Breast epithelium (tissue), 4 donors: ENCODE data around the gene JTB. TPM values are rescaled to one million over a fixed set of nuclear protein-coding genes. Genes with fewer than 3 reads are reported as not detected.
"Not testable (repeated sequence)": the region's sequence is repeated elsewhere in the genome, so short reads cannot be mapped to it uniquely, and the experiment has no call there.

Source experiments
- DNase-seq, 2 donors: peaks; one replicate each; pipeline ENCODE4 v3.0.0-alpha.2; 2019; ENCODE audit warnings: low spot score in 2 of 2
- H3K27ac ChIP-seq, 2 donors: fragments of 200-600 bp; sonication (generic) in 1 of 2; one replicate each; pipeline ENCODE4 v1.5.1; 2016 to 2019; ENCODE audit warnings: mild to moderate bottlenecking in 1 of 2
- H3K27me3 ChIP-seq, 2 donors: fragments of 200-600 bp; sonication (generic) in 1 of 2; one replicate each; pipeline versions ENCODE4 v1.5.1 to v1.6.0; 2017 to 2019; ENCODE audit warnings: control low read depth in 1 of 2, mild to moderate bottlenecking in 1 of 2
- H3K36me3 ChIP-seq: fragments of 200-600 bp; one replicate; pipeline ENCODE4 v1.5.1; 2019
- H3K4me1 ChIP-seq, 2 donors: fragments of 200-600 bp; sonication (generic); one replicate each; pipeline ENCODE4 v1.5.1; 2016 to 2019; ENCODE audit warnings: control low read depth in 1 of 2
- H3K4me3 ChIP-seq, 3 donors: fragments of 200-600 bp; sonication (generic); 1 replicate in 2 of 3; 2 replicates in 1 of 3; pipeline ENCODE4 v1.5.1; 2016 to 2019; ENCODE audit warnings: mild to moderate bottlenecking in 3 of 3, moderate library complexity in 2 of 3
- H3K9me3 ChIP-seq, 2 donors: fragments of 200-600 bp; sonication (generic) in 1 of 2; one replicate each; pipeline ENCODE4 v1.5.1; 2016 to 2019; ENCODE audit warnings: control low read depth in 1 of 2
- POLR2A ChIP-seq: fragments of 450-650 bp; IDR thresholded peaks from one replicate; pipeline ENCODE4 v1.6.1; 2016; ENCODE audit warnings: antibody characterized with exemption, mild to moderate bottlenecking, moderate library complexity
- POLR2AphosphoS5 ChIP-seq, 3 donors: sonication (generic); formaldehyde crosslinking; IDR thresholded peaks; one replicate each; pipeline ENCODE4 v1.6.1; 2017; ENCODE audit warnings: antibody characterized with exemption in 3 of 3
- intact Hi-C: fragments of 100-400 bp; cut with DNase I; formaldehyde crosslinking; loops from one replicate; pipeline ENCODE4 v1.15.1; 2023; ENCODE audit warnings: low total_unique reads
- total RNA-seq, 3 donors: library from RNA; depleted of rRNA; stranded (reverse); fragments of >200 nt; gene quantifications; one replicate each; pipeline ENCODE4 v1.1.0, GENCODE V29; 2016
- TF ChIP-seq, protein P1 (sequence below), 3 donors: fragments of 450-650 bp; IDR thresholded peaks; one replicate each; pipeline ENCODE4 v1.5.1; 2016 to 2017; ENCODE audit warnings: antibody characterized with exemption in 3 of 3, mild to moderate bottlenecking in 3 of 3, moderate library complexity in 3 of 3

JTB gene
- total RNA-seq, 3 donors from 2014 or later = 237 to 315 (median 268) TPM

DNA sequence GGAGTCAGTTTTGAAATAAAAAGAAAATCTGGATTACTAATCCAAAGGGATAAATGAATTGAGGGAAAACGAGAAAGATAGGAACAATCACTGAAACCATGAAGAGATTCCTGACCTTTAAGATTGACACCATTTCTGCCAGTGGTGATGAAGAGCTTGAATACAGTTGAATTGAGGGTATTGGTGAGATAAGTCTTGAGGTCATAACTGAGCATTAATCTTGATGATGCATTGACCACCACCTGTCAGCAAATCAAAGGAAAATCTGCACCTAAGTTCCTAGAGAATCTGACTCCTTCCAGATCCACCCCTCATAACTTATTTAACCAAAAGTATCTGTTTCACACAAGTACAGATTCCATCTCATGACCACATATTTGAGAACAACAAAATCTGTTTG is 34.7 kb upstream of the JTB start:
- DNase-seq = no peak
- Histone ChIP-seq H3K4me1 (no peaks in the 10 kb centered on the region), H3K36me3 (no peaks in the 10 kb centered on the region), H3K27me3 (no peaks in the 10 kb centered on the region), H3K9me3 (no peaks in the 10 kb centered on the region), H3K27ac (no peak overlapping the region), H3K4me3 (no peak overlapping the region)
- intact Hi-C loops = no loop called here
- TF ChIP-seq, protein P1, sequence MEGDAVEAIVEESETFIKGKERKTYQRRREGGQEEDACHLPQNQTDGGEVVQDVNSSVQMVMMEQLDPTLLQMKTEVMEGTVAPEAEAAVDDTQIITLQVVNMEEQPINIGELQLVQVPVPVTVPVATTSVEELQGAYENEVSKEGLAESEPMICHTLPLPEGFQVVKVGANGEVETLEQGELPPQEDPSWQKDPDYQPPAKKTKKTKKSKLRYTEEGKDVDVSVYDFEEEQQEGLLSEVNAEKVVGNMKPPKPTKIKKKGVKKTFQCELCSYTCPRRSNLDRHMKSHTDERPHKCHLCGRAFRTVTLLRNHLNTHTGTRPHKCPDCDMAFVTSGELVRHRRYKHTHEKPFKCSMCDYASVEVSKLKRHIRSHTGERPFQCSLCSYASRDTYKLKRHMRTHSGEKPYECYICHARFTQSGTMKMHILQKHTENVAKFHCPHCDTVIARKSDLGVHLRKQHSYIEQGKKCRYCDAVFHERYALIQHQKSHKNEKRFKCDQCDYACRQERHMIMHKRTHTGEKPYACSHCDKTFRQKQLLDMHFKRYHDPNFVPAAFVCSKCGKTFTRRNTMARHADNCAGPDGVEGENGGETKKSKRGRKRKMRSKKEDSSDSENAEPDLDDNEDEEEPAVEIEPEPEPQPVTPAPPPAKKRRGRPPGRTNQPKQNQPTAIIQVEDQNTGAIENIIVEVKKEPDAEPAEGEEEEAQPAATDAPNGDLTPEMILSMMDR (IDR thresholded peaks at IDR 0.05) = no peak
- TF ChIP-seq POLR2A = no peak
- no peak for TF ChIP-seq POLR2AphosphoS5 (IDR thresholded peaks at IDR 0.05)

DNA sequence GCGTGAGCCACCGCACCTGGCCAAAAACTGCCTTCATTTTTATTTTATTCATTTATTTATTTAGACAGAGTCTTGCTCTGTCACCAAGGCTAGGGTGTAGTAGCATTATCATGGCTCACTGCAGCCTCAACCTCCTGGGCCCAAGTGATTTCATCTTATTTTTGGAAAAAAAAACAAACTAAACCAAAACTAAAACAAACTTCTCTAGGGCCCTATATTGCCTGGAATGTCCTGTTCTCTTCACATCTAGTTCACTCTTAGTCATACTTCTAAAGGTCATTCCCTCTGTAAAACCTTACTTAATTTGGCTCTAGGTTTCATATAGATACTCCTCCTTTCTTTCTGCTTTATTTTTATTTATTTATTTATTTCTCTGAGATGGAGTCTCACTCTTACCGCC is 28.7 kb upstream of the JTB start:
- DNase-seq = no peak
- no peak for TF ChIP-seq POLR2A
- TF ChIP-seq, protein P1 (IDR thresholded peaks at IDR 0.05) = no peak
- no peak for TF ChIP-seq POLR2AphosphoS5 (IDR thresholded peaks at IDR 0.05)
- intact Hi-C loops = no loop called here
- Histone ChIP-seq H3K4me3 (no peak overlapping the region), H3K27me3 (no peaks in the 10 kb centered on the region), H3K4me1 (no peaks in the 10 kb centered on the region), H3K27ac (no peak overlapping the region), H3K36me3 (no peaks in the 10 kb centered on the region), H3K9me3 (no peaks in the 10 kb centered on the region)

DNA sequence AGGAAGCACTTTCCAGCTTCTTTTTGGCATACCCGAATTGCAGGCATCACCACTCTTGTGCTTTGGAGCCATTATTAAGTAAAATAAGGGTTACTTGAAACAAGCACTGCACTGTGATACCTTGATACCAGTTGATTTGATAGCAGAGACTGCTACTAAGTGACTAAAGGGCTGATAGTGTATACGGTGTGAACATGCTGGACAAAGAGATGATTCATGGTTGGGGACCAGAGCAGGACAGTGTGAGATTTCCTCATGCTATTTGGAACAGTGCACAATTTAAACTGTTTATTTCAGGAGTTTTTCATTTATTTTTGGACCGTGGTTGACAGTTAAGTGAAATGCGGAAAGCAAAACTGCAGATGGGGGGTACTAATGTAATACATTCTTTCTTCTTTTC is 22.9 kb upstream of the JTB start:
- Histone ChIP-seq H3K36me3 (no peaks in the 10 kb centered on the region), H3K9me3 (no peaks in the 10 kb centered on the region), H3K27ac (no peak overlapping the region), H3K4me3 (no peak overlapping the region), H3K27me3 (no peaks in the 10 kb centered on the region), H3K4me1 (no peaks in the 10 kb centered on the region)
- intact Hi-C loops = no loop called here
- no peak for DNase-seq
- TF ChIP-seq, protein P1 (IDR thresholded peaks at IDR 0.05) = no peak
- TF ChIP-seq POLR2A (no peak), POLR2AphosphoS5 (IDR thresholded peaks at IDR 0.05) (no peak)

DNA sequence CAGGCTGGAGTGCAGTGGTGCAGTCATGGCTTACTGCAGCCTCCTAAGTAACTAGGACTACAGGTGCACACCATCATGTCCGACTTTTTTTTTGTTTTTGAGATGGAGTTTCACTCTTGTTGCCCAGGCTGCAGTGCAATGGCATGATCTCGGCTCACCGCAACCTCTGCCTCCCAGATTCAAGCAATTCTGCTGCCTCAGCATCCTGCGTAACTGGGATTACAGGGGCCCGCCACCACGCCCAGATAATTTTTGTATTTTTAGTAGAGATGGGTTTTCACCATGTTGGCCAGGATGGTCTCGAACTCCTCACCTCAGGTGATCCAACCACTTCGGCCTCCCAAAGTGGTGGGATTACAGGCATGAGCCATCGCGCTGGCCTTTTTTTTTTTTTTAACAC is 19.4 kb upstream of the JTB start:
- DNase-seq, intact Hi-C loops: not testable (repeated sequence)

DNA sequence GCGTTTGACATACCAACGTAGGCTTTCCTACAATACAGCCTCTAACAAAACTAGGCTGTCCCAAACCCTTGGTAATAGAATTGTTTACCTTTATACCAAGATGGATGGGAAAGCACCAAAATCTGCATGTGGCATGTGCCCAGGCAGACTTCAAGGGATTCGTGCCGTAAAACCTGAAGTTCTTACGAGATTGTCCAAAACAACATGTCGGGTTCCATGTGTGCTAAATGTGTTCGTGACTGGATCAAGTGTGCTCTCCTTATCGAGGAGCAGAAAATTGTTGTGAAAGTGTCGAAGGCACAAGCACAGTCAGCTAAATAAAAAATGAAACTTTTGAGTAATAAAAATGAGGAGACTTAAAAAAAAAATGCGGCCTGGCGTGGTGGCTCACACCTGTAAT is 18.2 kb upstream of the JTB start:
- TF ChIP-seq POLR2AphosphoS5 (IDR thresholded peaks at IDR 0.05) (no peak), POLR2A (no peak)
- TF ChIP-seq, protein P1 (IDR thresholded peaks at IDR 0.05) = no peak
- Histone ChIP-seq H3K4me3 (no peak overlapping the region), H3K27me3 (no peaks in the 10 kb centered on the region), H3K27ac (no peak overlapping the region), H3K9me3 (no peaks in the 10 kb centered on the region), H3K36me3 (no peaks in the 10 kb centered on the region), H3K4me1 (peaks cover 5 to 8% of the 10 kb centered on the region in 2 donors)
- DNase-seq = no peak
- intact Hi-C loops = no loop called here

More for the DNA sequence above, 19.4 kb upstream of the JTB start:
- not testable (repeated sequence) for H3K4me3 ChIP-seq, H3K4me1 ChIP-seq, H3K36me3 ChIP-seq, H3K9me3 ChIP-seq, H3K27me3 ChIP-seq, H3K27ac ChIP-seq

DNA sequence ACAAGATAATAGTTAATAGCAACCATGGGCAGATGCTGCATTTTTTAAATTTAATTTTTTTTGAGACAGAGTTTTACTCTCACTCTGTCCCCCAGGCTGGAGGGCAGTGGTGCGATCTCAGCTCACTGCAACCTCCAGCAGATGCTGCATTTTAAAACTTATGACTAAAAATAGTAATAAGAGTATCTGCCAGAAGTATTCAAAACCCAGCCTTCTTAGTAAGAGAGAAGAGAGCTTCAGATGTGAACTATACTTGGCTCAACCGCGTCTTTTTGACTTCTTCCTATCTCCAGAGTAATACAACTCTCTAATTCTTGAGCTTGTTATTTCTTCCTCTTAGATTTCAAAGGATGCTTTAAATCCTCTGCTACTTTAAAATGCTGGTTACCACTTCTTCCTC is 17.7 kb upstream of the JTB start:
- Histone ChIP-seq H3K27ac (no peak overlapping the region), H3K27me3 (no peaks in the 10 kb centered on the region), H3K36me3 (no peaks in the 10 kb centered on the region), H3K4me1 (peaks cover 5 to 8% of the 10 kb centered on the region in 2 donors), H3K4me3 (no peak overlapping the region), H3K9me3 (no peaks in the 10 kb centered on the region)
- intact Hi-C loops = no loop called here
- TF ChIP-seq POLR2AphosphoS5 (IDR thresholded peaks at IDR 0.05) (no peak), POLR2A (no peak)
- TF ChIP-seq, protein P1 (IDR thresholded peaks at IDR 0.05) = no peak
- no peak for DNase-seq
